ENCODE results near the gene AATF.

Gene AATF

GRCh38 chr17:37081287-37081686, 132.5 kb downstream of the AATF start:
- no peak for DNase-seq (ENCODE audit: low read depth in 2 of 2)

GRCh38 chr17:37082311-37082860, 133.6 kb downstream of the AATF start:
- no peak for DNase-seq (ENCODE audit: low read depth in 2 of 2)

GRCh38 chr17:37082985-37083384, 134.2 kb downstream of the AATF start:
- no peak for DNase-seq (ENCODE audit: low read depth in 2 of 2)

- DNase-seq (ENCODE audit: low read depth in 2 of 2) = no peak
Measured at GRCh38 chr17:37083456-37083855, 134.7 kb downstream of the AATF start.

- DNase-seq (ENCODE audit: low read depth in 2 of 2) = no peak
Measured at GRCh38 chr17:37084372-37084771, 135.6 kb downstream of the AATF start.

- no peak for DNase-seq (ENCODE audit: low read depth in 2 of 2)
Measured at GRCh38 chr17:37086334-37086733, 137.6 kb downstream of the AATF start.

- DNase-seq (ENCODE audit: low read depth in 2 of 2) = no peak
Measured at GRCh38 chr17:37086948-37087347, 138.2 kb downstream of the AATF start.

- DNase-seq (ENCODE audit: low read depth in 2 of 2) = no peak
Measured at GRCh38 chr17:37087683-37088082, 138.9 kb downstream of the AATF start.

GRCh38 chr17:37088459-37088858, 139.7 kb downstream of the AATF start:
- no peak for DNase-seq (ENCODE audit: low read depth in 2 of 2)

- DNase-seq (ENCODE audit: low read depth in 2 of 2) = no peak
Measured at GRCh38 chr17:37088913-37089312, 140.2 kb downstream of the AATF start.

- DNase-seq (ENCODE audit: low read depth in 2 of 2) = peak in 1 of 2 donors; percentile 11
Measured at GRCh38 chr17:37089956-37090355, 141.2 kb downstream of the AATF start.

- DNase-seq (ENCODE audit: low read depth in 2 of 2) = no peak
Measured at GRCh38 chr17:37090941-37091340, 142.2 kb downstream of the AATF start.

GRCh38 chr17:37092071-37092470, 143.3 kb downstream of the AATF start:
- DNase-seq (ENCODE audit: low read depth in 2 of 2) = no peak

GRCh38 chr17:37092701-37093100, 143.9 kb downstream of the AATF start:
- DNase-seq (ENCODE audit: low read depth in 2 of 2) = no peak

- no peak for DNase-seq (ENCODE audit: low read depth in 2 of 2)
Measured at GRCh38 chr17:37094391-37094790, 145.6 kb downstream of the AATF start.

- no peak for DNase-seq (ENCODE audit: low read depth in 2 of 2)
Measured at GRCh38 chr17:37096071-37096470, 147.3 kb downstream of the AATF start.

- DNase-seq (ENCODE audit: low read depth in 2 of 2) = no peak
Measured at GRCh38 chr17:37097154-37097553, 148.4 kb downstream of the AATF start.

- DNase-seq (ENCODE audit: low read depth in 2 of 2) = no peak
Measured at GRCh38 chr17:37098152-37098551, 149.4 kb downstream of the AATF start.

GRCh38 chr17:37098910-37099664, 150.3 kb downstream of the AATF start:
- DNase-seq (ENCODE audit: low read depth in 2 of 2) = no peak

- DNase-seq (ENCODE audit: low read depth in 2 of 2) = no peak
Measured at GRCh38 chr17:37100231-37100630, 151.5 kb downstream of the AATF start.

- no peak for DNase-seq (ENCODE audit: low read depth in 2 of 2)
Measured at GRCh38 chr17:37101306-37101705, 152.6 kb downstream of the AATF start.

GRCh38 chr17:37103231-37103630, 154.5 kb downstream of the AATF start:
- no peak for DNase-seq (ENCODE audit: low read depth in 2 of 2)

GRCh38 chr17:37106049-37106448, 157.3 kb downstream of the AATF start:
- DNase-seq (ENCODE audit: low read depth in 2 of 2) = no peak
